Measurements from ENCODE around the gene TCF12. TPM values are rescaled to one million over a fixed set of nuclear protein-coding genes. Genes with fewer than 3 reads are reported as not detected.

The TCF12 gene
- total and polyA plus RNA-seq, 2 of the 8 experiments (the other 6 are each of a cell fraction or from before 2014, with no cell fraction given), result 85.8 to 101 TPM

GRCh38 chr15:56918046-56918938 is at the start of gene TCF12 (continued):
- peak; percentile 91 for TF ChIP-seq TAF1 (IDR thresholded peaks at IDR 0.05; ENCODE audit: low read depth, low read length)
- no peak for TF ChIP-seq SP2 (IDR thresholded peaks at IDR 0.05; ENCODE audit: low read length)
- peak in 1 of 2 experiments; percentile 88; a peak in 2 of 3 replicates for TF ChIP-seq EP300 (IDR thresholded peaks at IDR 0.05; ENCODE audit: borderline replicate concordance in 1 of 2, low read depth in 2 of 2, low read length in 2 of 2)
- TF ChIP-seq NRF1 (IDR thresholded peaks at IDR 0.05; ENCODE audit: low read depth, low read length), result no peak
- TF ChIP-seq KDM5A (IDR thresholded peaks at IDR 0.05; ENCODE audit: low read length), result no peak
- TF ChIP-seq JUND (IDR thresholded peaks at IDR 0.05; ENCODE audit: low read length), result peak; percentile 24; the same call in 1 of the 2 replicates
- no peak for TF ChIP-seq JUN (IDR thresholded peaks at IDR 0.05; ENCODE audit: low read depth, low read length)
- no peak for TF ChIP-seq FOSL1 (IDR thresholded peaks at IDR 0.05; ENCODE audit: insufficient read depth, low read depth, low read length)
- TF ChIP-seq GABPA (IDR thresholded peaks at IDR 0.05; ENCODE audit: borderline replicate concordance, insufficient read depth, low read length), result peak; percentile 64; the same call in 1 of the 2 replicates
